ENCODE results near the gene SLC9A6.
"Not testable (repeated sequence)": the region's sequence is repeated elsewhere in the genome, so short reads cannot be mapped to it uniquely, and the experiment has no call there.

Gene SLC9A6

GRCh38 chrX:136064661-136065043 lies 79.4 kb downstream of the SLC9A6 start:
- DNase-seq, result peak; percentile 35

- peak; percentile 84 for DNase-seq
Measured at GRCh38 chrX:136065044-136065671, 79.9 kb downstream of the SLC9A6 start.

DNA sequence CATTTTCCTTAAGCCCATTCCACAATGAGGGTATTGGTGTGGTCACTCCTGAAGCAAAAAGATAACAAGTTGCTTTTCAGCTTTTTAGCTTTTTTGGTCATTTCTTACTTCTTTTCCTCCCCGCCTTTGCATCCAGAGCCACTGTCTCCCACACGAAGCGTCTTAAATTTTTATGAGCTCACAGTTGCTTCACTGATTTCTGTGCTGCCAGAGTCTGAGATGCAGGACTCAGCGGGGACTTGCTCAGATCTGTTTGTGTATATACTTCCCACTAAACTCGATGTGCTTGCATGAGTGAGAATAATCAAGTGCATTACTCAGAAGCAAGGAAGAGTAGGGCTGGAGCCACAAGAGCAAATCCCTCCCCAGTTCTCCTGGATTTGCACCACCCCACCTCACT lies 81.9 kb downstream of the SLC9A6 start:
- DNase-seq, result no peak

DNA sequence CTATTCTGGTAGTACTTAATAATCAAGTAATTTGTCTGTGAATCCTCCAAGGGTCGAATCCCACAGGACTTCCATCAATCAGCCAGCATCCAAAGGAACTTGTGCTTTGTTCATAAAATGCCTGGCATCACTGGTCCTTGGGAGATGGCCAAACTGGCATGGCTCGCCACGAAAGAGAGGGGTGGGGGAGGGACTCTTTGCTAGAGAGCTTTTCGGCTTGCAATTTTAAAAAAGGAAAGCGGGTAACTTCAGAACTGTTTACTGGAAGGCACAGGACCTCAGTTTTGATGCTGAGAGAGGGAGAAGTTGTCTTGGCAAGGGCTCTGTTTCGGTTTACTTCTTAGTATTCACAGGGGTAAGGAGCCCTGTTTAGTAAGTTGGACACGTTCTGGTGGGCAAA lies 82.7 kb downstream of the SLC9A6 start:
- DNase-seq, result no peak

- no peak for DNase-seq
Measured at GRCh38 chrX:136076942-136077341, 91.7 kb downstream of the SLC9A6 start.

GRCh38 chrX:136080766-136081165 lies 95.5 kb downstream of the SLC9A6 start:
- DNase-seq, result no peak

- no peak for DNase-seq
Measured at GRCh38 chrX:136086521-136086920, 101.3 kb downstream of the SLC9A6 start.

DNA sequence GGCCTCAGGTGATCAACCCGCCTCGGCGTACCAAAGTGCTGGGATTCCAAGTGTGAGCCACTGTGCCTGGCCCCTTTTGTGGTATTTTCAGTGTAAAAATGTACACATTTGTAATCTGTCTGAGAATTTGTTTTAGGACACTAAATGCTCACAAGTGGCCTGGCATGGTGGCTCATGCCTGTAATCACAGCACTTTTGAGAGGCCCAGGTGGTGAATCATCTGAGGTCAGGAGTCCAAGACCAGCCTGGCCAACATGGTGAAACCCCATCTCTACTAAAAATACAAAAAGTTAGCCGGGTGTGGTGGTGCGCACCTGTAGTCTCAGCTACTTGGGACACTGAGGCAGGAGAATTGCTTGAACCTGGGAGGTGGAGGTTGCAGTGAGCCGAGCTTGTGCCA lies 106.7 kb downstream of the SLC9A6 start:
- not testable (repeated sequence) for DNase-seq

GRCh38 chrX:136094962-136095361 lies 109.7 kb downstream of the SLC9A6 start:
- no peak for DNase-seq

Measured in NCI-H82 (cell line).